T-cell (primary cell): ENCODE results near the gene GPSM1. TPM values are rescaled to one million over a fixed set of nuclear protein-coding genes. Genes with fewer than 3 reads are reported as not detected.

ENCODE experiments used
- ATAC-seq, 4 experiments: fragments of 200-7000 bp in 3 of 4; fragments of 150-1000 bp in 1 of 4; cut with Tn5 transposase; replicated peaks in 1 of 4; 1 replicate in 3 of 4; 2 replicates in 1 of 4; pipeline ENCODE4 v1.10.0; 2021; ENCODE audit warnings: moderate library complexity in 3 of 4, mild to moderate bottlenecking in 2 of 4, moderate number of reproducible peaks in 1 of 4
- CTCF ChIA-PET, 2 donors: fragments of 300-600 bp; sonication (Branson Sonifier 250); formaldehyde crosslinking; loops; one replicate each; lab custom pipeline; 2022; ENCODE audit warnings: antibody characterized with exemption in 2 of 2; lab: Charles Lee
- POLR2A ChIA-PET, 2 donors: fragments of 300-600 bp; sonication (Branson Sonifier 250); formaldehyde crosslinking; loops; one replicate each; lab custom pipeline; 2022; ENCODE audit warnings: antibody characterized with exemption in 2 of 2; lab: Charles Lee
- DNase-seq, 35 experiments: peaks; one replicate each; pipeline versions ENCODE4 v3.0.0 to v3.0.0-alpha.2; 2013 to 2023
- H3K27ac ChIP-seq: one replicate; pipeline ENCODE4 v1.5.1; 2013; ENCODE audit warnings: low read length
- H3K27me3 ChIP-seq, 2 experiments: replicated peaks in 1 of 2; 1 replicate in 1 of 2; 2 replicates in 1 of 2; pipeline versions ENCODE4 v1.6.1 to v1.7.0; 2013; ENCODE audit warnings: low read length in 1 of 2, mixed read lengths in 1 of 2; ENCODE audit not compliant: control insufficient read depth in 2 of 2, insufficient read depth in 2 of 2; ENCODE audit errors: extremely low read depth in 1 of 2
- H3K36me3 ChIP-seq, 2 donors: 1 replicate in 1 of 2; 2 replicates in 1 of 2; pipeline versions ENCODE4 v1.6.1 to v1.7.0; 2013; ENCODE audit warnings: low read length in 1 of 2; ENCODE audit not compliant: control insufficient read depth in 2 of 2, insufficient read depth in 1 of 2; ENCODE audit errors: extremely low read depth in 1 of 2
- H3K4me1 ChIP-seq, 2 experiments: 1 replicate in 1 of 2; 2 replicates in 1 of 2; pipeline versions ENCODE4 v1.6.1 to v1.7.0; 2013; ENCODE audit warnings: low read length in 2 of 2, mixed read lengths in 1 of 2; ENCODE audit not compliant: insufficient read depth in 2 of 2, control insufficient read depth in 1 of 2; ENCODE audit errors: extremely low read depth in 1 of 2
- H3K4me3 ChIP-seq, 2 donors: 1 replicate in 1 of 2; 2 replicates in 1 of 2; pipeline versions ENCODE4 v1.5.1 to v1.7.0; 2013; ENCODE audit warnings: mild to moderate bottlenecking in 2 of 2, low read length in 1 of 2, moderate library complexity in 1 of 2; ENCODE audit not compliant: control insufficient read depth in 1 of 2; ENCODE audit errors: extremely low read depth in 1 of 2
- H3K9me3 ChIP-seq: 2 replicates; pipeline ENCODE4 v1.7.0; 2013
- H3K27ac Mint-ChIP-seq, 2 donors: one replicate each; pipeline ENCODE4 v1.8.0; 2020 to 2021; ENCODE audit warnings: mild to moderate bottlenecking in 2 of 2, mixed read lengths in 2 of 2
- H3K27me3 Mint-ChIP-seq, 2 donors: one replicate each; pipeline ENCODE4 v1.8.0; 2021 to 2022; ENCODE audit warnings: mixed read lengths in 2 of 2
- H3K36me3 Mint-ChIP-seq: one replicate; pipeline ENCODE4 v1.8.0; 2021; ENCODE audit warnings: mixed read lengths
- H3K4me1 Mint-ChIP-seq, 3 donors: one replicate each; pipeline ENCODE4 v1.8.0; 2020 to 2022; ENCODE audit warnings: mixed read lengths in 3 of 3, mild to moderate bottlenecking in 1 of 3
- H3K4me3 Mint-ChIP-seq, 3 donors: one replicate each; pipeline ENCODE4 v1.8.0; 2020 to 2022; ENCODE audit warnings: mild to moderate bottlenecking in 3 of 3, mixed read lengths in 3 of 3, moderate library complexity in 3 of 3
- H3K9me3 Mint-ChIP-seq, 3 donors: one replicate each; pipeline ENCODE4 v1.8.0; 2020 to 2022; ENCODE audit warnings: mixed read lengths in 3 of 3
- WGBS: methylation state at CpG from one replicate; pipeline ENCODE4 v1.1.5; 2013; ENCODE audit warnings: missing lambda C conversion rate; ENCODE audit not compliant: insufficient coverage; 5-methylcytosine and 5-hydroxymethylcytosine counted together
- total RNA-seq, 35 experiments: library from RNA in 6 of 35; stranded (reverse) in 6 of 35; fragments of 120-200 nt in 1 of 35; gene quantifications; one replicate each; pipeline versions ENCODE4 v1.2.1 to v1.2.4 and lab custom pipeline; 2013 to 2026

Gene GPSM1
- total RNA-seq, 5 donors from 2014 or later (not counting 1 experiment from before 2014, with no cell fraction given), result 8.6 to 11.5 (median 9.7) TPM

DNA sequence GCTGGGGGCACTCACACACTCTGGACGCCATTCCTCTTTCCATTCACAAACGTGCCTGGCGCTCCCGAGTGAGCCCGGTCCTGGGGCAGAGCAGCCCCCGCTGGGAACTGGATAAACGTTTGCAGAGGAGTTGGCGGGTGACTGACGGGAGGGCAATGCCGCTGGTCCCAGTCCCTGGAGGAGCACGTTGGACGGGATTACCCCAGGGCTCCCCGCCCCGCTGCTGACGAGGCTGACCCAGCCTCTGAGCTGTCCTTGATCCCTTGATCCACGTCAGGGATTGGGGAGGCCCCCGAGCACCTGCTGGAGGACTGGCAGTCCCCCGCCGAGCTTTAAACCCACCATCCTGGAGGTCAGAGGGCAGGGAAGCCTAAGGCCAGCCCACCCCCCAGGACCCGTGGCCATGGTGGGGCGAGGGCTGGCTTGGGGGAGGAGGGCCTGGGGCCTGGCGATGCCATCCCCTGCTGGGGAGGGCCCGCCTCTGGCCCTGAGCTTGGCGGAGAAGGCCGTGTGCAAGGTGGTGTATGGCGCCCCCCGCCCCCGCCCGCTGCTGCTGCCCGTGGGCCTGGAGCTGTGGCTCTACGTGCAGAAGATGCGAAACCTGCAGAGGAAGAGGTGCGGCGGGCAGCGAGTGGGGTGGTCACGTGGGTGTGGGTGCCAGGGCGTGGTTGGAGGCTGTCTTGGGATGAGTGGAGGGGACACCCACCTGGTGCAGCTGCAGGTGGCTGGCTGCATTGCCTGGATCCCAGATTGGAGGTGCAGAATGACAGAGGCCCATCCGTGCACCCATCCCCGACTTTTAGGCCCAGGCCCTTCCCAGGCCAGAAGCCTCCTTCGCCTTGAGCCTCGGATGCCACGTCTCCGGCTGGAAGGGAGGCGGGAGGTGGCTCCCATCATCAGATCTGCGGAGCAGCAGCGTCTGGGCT lies 4.5 kb downstream of the GPSM1 start:
- H3K9me3 ChIP-seq, result no peaks in the 10 kb centered on the region
- Mint-ChIP-seq H3K4me3 (no peak overlapping the region), H3K27me3 (peaks cover 0 to 3% of the 10 kb centered on the region in 2 donors), H3K27ac (no peak overlapping the region), H3K4me1 (peaks cover 4% of the 10 kb centered on the region in 3 donors), H3K9me3 (no peaks in the 10 kb centered on the region), H3K36me3 (no peaks in the 10 kb centered on the region)
- H3K27ac ChIP-seq, result no peak overlapping the region
- no peaks in the 10 kb centered on the region for H3K36me3 ChIP-seq
- WGBS, result 76% methylated on average over 43 of the region's 46 CpGs
- H3K27me3 ChIP-seq, result peaks cover 0 to 10% of the 10 kb centered on the region in 2 experiments
- no peak overlapping the region for H3K4me3 ChIP-seq
- DNase-seq (no peak), ATAC-seq (no peak)
- peaks cover 0 to 20% of the 10 kb centered on the region in 2 experiments for H3K4me1 ChIP-seq
- POLR2A ChIA-PET, result interaction anchor here in 1 of 2 donors (0.6 kb wide), 1 partner anchor 108 kb away, joined by 11 read pairs; no protein-coding TSS in a partner anchor
- CTCF ChIA-PET, result no interaction called here

DNA sequence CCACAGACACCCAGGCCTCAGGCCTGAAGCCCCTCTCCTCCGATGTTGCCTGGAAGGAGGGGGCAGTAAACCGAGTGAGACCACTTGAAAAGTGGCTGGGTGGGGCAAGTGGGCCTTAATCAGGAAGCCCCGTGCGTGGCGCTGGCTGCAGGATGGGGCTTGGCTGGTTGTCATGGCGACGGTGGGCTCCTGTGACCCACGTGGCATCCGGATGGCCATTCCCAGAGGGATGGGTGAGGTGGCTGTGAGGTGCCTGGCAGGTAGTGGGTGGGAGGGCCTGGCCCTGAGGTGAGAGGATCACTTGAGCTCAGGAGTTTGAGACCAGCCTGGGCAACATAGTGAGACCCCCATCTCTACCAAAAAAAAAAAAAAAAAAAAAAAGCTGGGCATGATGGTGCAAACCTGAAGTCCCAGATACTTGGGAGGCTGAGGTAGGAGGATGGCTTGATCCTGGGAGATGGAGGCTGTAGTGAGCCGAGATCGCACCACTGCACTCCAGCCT lies 5.2 kb downstream of the GPSM1 start:
- CTCF ChIA-PET, result no interaction called here
- H3K27me3 Mint-ChIP-seq, result peaks cover 0 to 3% of the 10 kb centered on the region in 2 donors
- Histone ChIP-seq H3K27ac (no peak overlapping the region), H3K4me3 (no peak overlapping the region), H3K36me3 (no peaks in the 10 kb centered on the region), H3K4me1 (peaks cover 0 to 17% of the 10 kb centered on the region in 2 experiments), H3K9me3 (no peaks in the 10 kb centered on the region), H3K27me3 (peaks cover 0 to 7% of the 10 kb centered on the region in 2 experiments)
- ATAC-seq (no peak), DNase-seq (no peak)
- 88% methylated on average over 8 of the region's 11 CpGs for WGBS
- H3K9me3 Mint-ChIP-seq, result no peaks in the 10 kb centered on the region
- no peak overlapping the region for H3K4me3 Mint-ChIP-seq
- no peaks in the 10 kb centered on the region for H3K36me3 Mint-ChIP-seq
- H3K27ac Mint-ChIP-seq, result no peak overlapping the region
- peaks cover 3 to 4% (median 4%) of the 10 kb centered on the region in 3 donors for H3K4me1 Mint-ChIP-seq
- POLR2A ChIA-PET, result interaction anchor here in 1 of 2 donors (0.6 kb wide), 1 partner anchor 109 kb away, joined by 11 read pairs; no protein-coding TSS in a partner anchor

DNA sequence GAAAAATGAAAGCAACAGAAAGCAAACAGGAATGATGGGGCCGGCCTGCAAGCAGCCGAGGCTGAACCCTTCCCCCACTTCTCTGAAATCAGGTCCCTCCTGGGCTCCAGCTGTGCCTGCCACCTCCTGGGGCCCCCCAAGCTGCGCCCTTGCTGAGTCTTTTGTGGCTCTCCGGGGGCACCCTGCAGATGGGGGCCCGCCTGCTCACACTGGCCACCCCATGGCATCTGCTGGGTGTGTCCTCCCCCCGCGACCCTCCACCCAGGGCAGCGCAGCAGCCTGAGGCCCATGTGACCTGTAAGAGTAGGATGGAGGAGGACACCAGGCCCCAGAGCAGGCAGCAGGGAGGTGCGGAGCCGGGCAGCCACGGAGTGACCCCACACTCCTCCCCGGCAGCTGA lies 5.7 kb downstream of the GPSM1 start:
- Histone ChIP-seq H3K4me3 (no peak overlapping the region), H3K36me3 (no peaks in the 10 kb centered on the region), H3K27me3 (peaks cover 0 to 4% of the 10 kb centered on the region in 2 experiments), H3K4me1 (peaks cover 0 to 15% of the 10 kb centered on the region in 2 experiments), H3K9me3 (no peaks in the 10 kb centered on the region), H3K27ac (no peak overlapping the region)
- no peaks in the 10 kb centered on the region for H3K9me3 Mint-ChIP-seq
- peaks cover 3 to 4% (median 4%) of the 10 kb centered on the region in 3 donors for H3K4me1 Mint-ChIP-seq
- ATAC-seq (no peak), DNase-seq (no peak)
- H3K27ac Mint-ChIP-seq, result no peak overlapping the region
- CTCF ChIA-PET, result no interaction called here
- WGBS, result 85% methylated on average over 9 of the region's 12 CpGs
- POLR2A ChIA-PET, result no interaction called here
- peaks cover 0 to 3% of the 10 kb centered on the region in 2 donors for H3K27me3 Mint-ChIP-seq
- H3K36me3 Mint-ChIP-seq, result no peaks in the 10 kb centered on the region
- no peak overlapping the region for H3K4me3 Mint-ChIP-seq

DNA sequence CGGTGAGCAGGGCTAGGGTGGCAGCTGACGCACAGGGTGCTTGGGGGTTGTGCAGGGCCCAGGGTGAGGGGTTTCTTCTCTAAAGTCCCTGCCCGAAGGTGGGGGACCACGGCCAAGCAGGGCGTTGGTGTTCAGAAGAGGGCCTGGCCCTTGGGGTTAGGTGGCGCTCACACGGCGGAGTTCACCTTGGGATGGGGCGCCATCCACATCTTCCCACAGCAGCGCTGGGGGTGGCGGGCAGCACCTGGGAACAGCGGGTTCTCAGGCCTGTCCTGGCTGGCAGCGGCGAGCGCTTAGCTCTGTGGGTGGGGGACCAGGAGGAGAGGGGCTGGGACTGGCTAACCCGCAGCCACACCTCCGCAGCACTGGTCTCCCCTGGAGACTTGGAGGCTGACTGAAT lies 6.1 kb downstream of the GPSM1 start:
- Histone ChIP-seq H3K4me1 (peaks cover 0 to 10% of the 10 kb centered on the region in 2 experiments), H3K9me3 (no peaks in the 10 kb centered on the region), H3K27me3 (peaks cover 0 to 3% of the 10 kb centered on the region in 2 experiments), H3K36me3 (no peaks in the 10 kb centered on the region), H3K27ac (no peak overlapping the region), H3K4me3 (no peak overlapping the region)
- DNase-seq (no peak), ATAC-seq (no peak)
- H3K36me3 Mint-ChIP-seq, result no peaks in the 10 kb centered on the region
- peaks cover 3 to 4% (median 4%) of the 10 kb centered on the region in 3 donors for H3K4me1 Mint-ChIP-seq
- peaks cover 0 to 3% of the 10 kb centered on the region in 2 donors for H3K27me3 Mint-ChIP-seq
- CTCF ChIA-PET, result no interaction called here
- POLR2A ChIA-PET, result no interaction called here
- H3K27ac Mint-ChIP-seq, result no peak overlapping the region
- H3K4me3 Mint-ChIP-seq, result no peak overlapping the region
- 93% methylated on average over 9 of the region's 17 CpGs for WGBS
- no peaks in the 10 kb centered on the region for H3K9me3 Mint-ChIP-seq

DNA sequence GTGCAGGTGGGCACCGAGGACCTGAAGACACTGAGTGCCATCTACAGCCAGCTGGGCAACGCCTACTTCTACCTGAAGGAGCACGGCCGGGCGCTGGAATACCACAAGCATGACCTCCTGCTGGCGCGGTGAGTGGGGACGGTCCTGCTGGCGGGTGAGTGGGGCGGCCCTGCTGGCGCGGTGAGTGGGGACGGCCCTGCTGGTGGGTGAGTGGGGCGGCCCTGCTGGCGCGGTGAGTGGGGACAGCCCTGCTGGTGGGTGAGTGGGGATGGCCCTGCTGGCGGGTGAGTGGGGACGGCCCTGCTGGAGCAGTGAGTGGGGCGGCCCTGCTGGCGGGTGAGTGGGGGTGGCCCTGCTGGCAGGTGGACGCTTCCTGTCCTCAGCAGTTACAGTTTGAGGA lies 7.2 kb downstream of the GPSM1 start:
- Histone ChIP-seq H3K27ac (no peak overlapping the region), H3K4me1 (peaks cover 0 to 4% of the 10 kb centered on the region in 2 experiments), H3K36me3 (no peaks in the 10 kb centered on the region), H3K27me3 (no peaks in the 10 kb centered on the region), H3K4me3 (no peak overlapping the region), H3K9me3 (no peaks in the 10 kb centered on the region)
- CTCF ChIA-PET, result no interaction called here
- Mint-ChIP-seq H3K27me3 (no peaks in the 10 kb centered on the region), H3K27ac (no peak overlapping the region), H3K9me3 (no peaks in the 10 kb centered on the region), H3K4me1 (no peaks in the 10 kb centered on the region), H3K36me3 (no peaks in the 10 kb centered on the region), H3K4me3 (no peak overlapping the region)
- no peak for DNase-seq
- 95% methylated on average over 17 of the region's 21 CpGs for WGBS
- POLR2A ChIA-PET, result no interaction called here
- no peak for ATAC-seq

DNA sequence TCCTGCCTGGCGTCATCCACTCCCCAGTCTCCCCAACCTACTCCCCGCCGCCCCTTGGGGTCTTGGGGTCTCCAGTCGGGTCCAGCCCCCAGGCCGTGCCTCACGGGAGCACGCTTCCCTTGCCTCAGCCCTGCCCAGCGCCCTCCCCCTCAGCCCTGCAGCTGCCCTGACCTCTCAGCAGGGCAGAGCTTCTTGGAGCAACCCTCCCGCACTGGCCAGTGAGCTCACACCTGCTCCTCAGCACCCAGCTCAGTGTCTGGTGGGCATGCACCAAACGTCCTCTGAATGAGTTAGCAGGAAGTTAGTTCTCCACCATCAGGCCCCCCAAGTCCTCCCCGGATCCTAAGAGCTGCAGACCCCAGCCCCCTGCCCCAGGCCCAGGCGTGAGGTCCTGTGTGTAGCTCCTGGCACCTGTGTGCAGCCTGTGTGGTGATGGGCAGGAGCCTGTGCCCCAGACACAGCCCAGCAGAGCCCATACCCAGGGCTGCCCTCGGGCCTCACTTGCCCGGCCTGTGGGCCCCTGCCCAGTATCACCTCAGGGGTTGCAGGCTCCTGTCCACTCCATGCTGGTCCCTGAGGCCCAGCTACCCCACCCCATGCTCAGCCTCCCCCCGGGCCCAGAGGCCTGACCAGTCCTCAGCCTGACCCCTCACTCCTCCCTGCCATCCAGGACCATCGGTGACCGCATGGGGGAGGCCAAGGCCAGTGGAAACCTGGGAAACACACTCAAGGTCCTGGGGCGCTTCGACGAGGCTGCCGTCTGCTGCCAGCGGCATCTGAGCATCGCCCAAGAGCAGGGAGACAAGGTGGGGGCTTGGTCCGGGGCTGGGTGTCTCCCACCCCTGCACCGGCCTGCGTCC lies 8.2 kb downstream of the GPSM1 start:
- no peak overlapping the region for H3K27ac ChIP-seq
- no peak for ATAC-seq
- no peaks in the 10 kb centered on the region for H3K9me3 Mint-ChIP-seq
- POLR2A ChIA-PET, result no interaction called here
- H3K27me3 ChIP-seq, result no peaks in the 10 kb centered on the region
- H3K4me3 ChIP-seq, result no peak overlapping the region
- H3K36me3 Mint-ChIP-seq, result no peaks in the 10 kb centered on the region
- 85% methylated on average over 21 of the region's 26 CpGs for WGBS
- peaks cover 0 to 4% of the 10 kb centered on the region in 2 experiments for H3K4me1 ChIP-seq
- no peaks in the 10 kb centered on the region for H3K4me1 Mint-ChIP-seq
- no peaks in the 10 kb centered on the region for H3K36me3 ChIP-seq
- H3K4me3 Mint-ChIP-seq, result no peak overlapping the region
- no peaks in the 10 kb centered on the region for H3K9me3 ChIP-seq
- H3K27ac Mint-ChIP-seq, result no peak overlapping the region
- H3K27me3 Mint-ChIP-seq, result no peaks in the 10 kb centered on the region
- DNase-seq, result no peak
- CTCF ChIA-PET, result no interaction called here
